ENCODE results near the gene GPM6B. TPM values are rescaled to one million over a fixed set of nuclear protein-coding genes. Genes with fewer than 3 reads are reported as not detected.
A peak's percentile ranks its signal among the peaks of the same experiment; 100 is the strongest.

GPM6B gene
- total RNA-seq, 4 donors from 2014 or later: 44.0 to 82.4 (median 56.1) TPM

- WGBS, 2 donors (ENCODE audit: low coverage in 1 of 2): 20 to 37% methylated on average over 1 to 6 of the region's 6 CpGs
- no peak overlapping the region for H3K27ac ChIP-seq
- no peak for ATAC-seq
Observed at GRCh38 chrX:13825178-13825762, 8.4 kb upstream of the GPM6B start.

GRCh38 chrX:13824746-13825145, 7.9 kb upstream of the GPM6B start:
- Histone ChIP-seq H3K27ac (no peak overlapping the region), H3K27me3 (no peaks in the 10 kb centered on the region), H3K9me3 (no peaks in the 10 kb centered on the region), H3K36me3 (no peaks in the 10 kb centered on the region), H3K4me3 (no peak overlapping the region), H3K4me1 (peaks cover 0 to 6% (median 0%) of the 10 kb centered on the region in 3 donors)
- no peak for ATAC-seq
- 77 to 80% methylated on average over 1 to 5 of the region's 6 CpGs for WGBS, 2 donors (ENCODE audit: low coverage in 1 of 2)
- no peak for TF ChIP-seq CTCF (IDR thresholded peaks at IDR 0.05)
- no peak for TF ChIP-seq POLR2A (IDR thresholded peaks at IDR 0.05)
- TF ChIP-seq EP300 (IDR thresholded peaks at IDR 0.05): no peak
- TF ChIP-seq POLR2AphosphoS5 (IDR thresholded peaks at IDR 0.05): no peak

More at GRCh38 chrX:13825178-13825762, 8.4 kb upstream of the GPM6B start:
- TF ChIP-seq EP300 (IDR thresholded peaks at IDR 0.05) (no peak), CTCF (IDR thresholded peaks at IDR 0.05) (no peak), POLR2AphosphoS5 (IDR thresholded peaks at IDR 0.05) (no peak), POLR2A (IDR thresholded peaks at IDR 0.05) (no peak)
- Histone ChIP-seq H3K36me3 (no peaks in the 10 kb centered on the region), H3K27me3 (no peaks in the 10 kb centered on the region), H3K4me3 (no peak overlapping the region), H3K9me3 (no peaks in the 10 kb centered on the region), H3K4me1 (peaks cover 0 to 6% (median 0%) of the 10 kb centered on the region in 3 donors)

GRCh38 chrX:13821738-13822137, 4.8 kb upstream of the GPM6B start:
- Histone ChIP-seq H3K27ac (no peak overlapping the region), H3K27me3 (no peaks in the 10 kb centered on the region), H3K36me3 (no peaks in the 10 kb centered on the region), H3K4me3 (no peak overlapping the region), H3K4me1 (peaks cover 0 to 6% (median 0%) of the 10 kb centered on the region in 3 donors), H3K9me3 (no peaks in the 10 kb centered on the region)
- no peak for ATAC-seq
- no CpG with 5 or more reads among the region's 6 CpGs for WGBS, 2 donors (ENCODE audit: low coverage in 1 of 2)
- TF ChIP-seq POLR2A (IDR thresholded peaks at IDR 0.05) (no peak), POLR2AphosphoS5 (IDR thresholded peaks at IDR 0.05) (no peak), CTCF (IDR thresholded peaks at IDR 0.05) (no peak), EP300 (IDR thresholded peaks at IDR 0.05) (no peak)

GRCh38 chrX:13816176-13816575, 717 bp downstream of the GPM6B start:
- no peak for TF ChIP-seq EP300 (IDR thresholded peaks at IDR 0.05)
- no peak for TF ChIP-seq POLR2AphosphoS5 (IDR thresholded peaks at IDR 0.05)
- Histone ChIP-seq H3K4me1 (no peaks in the 10 kb centered on the region), H3K27ac (no peak overlapping the region), H3K9me3 (no peaks in the 10 kb centered on the region), H3K4me3 (peak overlapping the region in 1 of 2 donors; percentile 8), H3K27me3 (no peaks in the 10 kb centered on the region), H3K36me3 (no peaks in the 10 kb centered on the region)
- 74 to 82% methylated on average over 3 to 6 of the region's 6 CpGs for WGBS, 2 donors (ENCODE audit: low coverage in 1 of 2)
- ATAC-seq: no peak

GRCh38 chrX:13815664-13816063, 1.2 kb downstream of the GPM6B start:
- 75 to 77% methylated on average over 7 of the region's 7 CpGs for WGBS, 2 donors (ENCODE audit: low coverage in 1 of 2)
- ATAC-seq: no peak
- H3K4me3 ChIP-seq: no peak overlapping the region
- no peaks in the 10 kb centered on the region for H3K27me3 ChIP-seq
- no peaks in the 10 kb centered on the region for H3K36me3 ChIP-seq
- TF ChIP-seq EP300 (IDR thresholded peaks at IDR 0.05) (no peak), POLR2A (IDR thresholded peaks at IDR 0.05) (no peak), CTCF (IDR thresholded peaks at IDR 0.05) (no peak), POLR2AphosphoS5 (IDR thresholded peaks at IDR 0.05) (no peak)
- H3K4me1 ChIP-seq: no peaks in the 10 kb centered on the region
- no peaks in the 10 kb centered on the region for H3K9me3 ChIP-seq
- no peak overlapping the region for H3K27ac ChIP-seq

Data from gastroesophageal sphincter (tissue), 4 donors.